Lung microvascular endothelial cell (primary cell): ENCODE results near the gene CCSER1. TPM values are rescaled to one million over a fixed set of nuclear protein-coding genes. Genes with fewer than 3 reads are reported as not detected.

Experiments used
- total RNA-seq: library from RNA; depleted of rRNA; stranded (reverse); fragments of >200 nt; gene quantifications from 2 replicates; pipeline ENCODE4 v1.2.1, GENCODE V29; 2014

The CCSER1 gene
- total RNA-seq, 1 donor from 2014 or later = 0.20 TPM

Other genes starting within 250 kb of the CCSER1 start
- 1,427 and 4,891 TPM in 2 replicates for gene MMRN1, start 232.5 kb upstream of the CCSER1 start, total RNA-seq